Upper lobe of left lung (tissue), 6 donors: Measurements from ENCODE around the gene AKR1C4. TPM values are rescaled to one million over a fixed set of nuclear protein-coding genes. Genes with fewer than 3 reads are reported as not detected.
"Not testable (repeated sequence)": the region's sequence is repeated elsewhere in the genome, so short reads cannot be mapped to it uniquely, and the experiment has no call there.

Source experiments
- ATAC-seq, 2 donors: fragments of 200-7000 bp; cut with Tn5 transposase; one replicate each; pipeline ENCODE4 v1.9.1; 2022; ENCODE audit warnings: mild to moderate bottlenecking in 2 of 2, moderate library complexity in 2 of 2; ENCODE audit not compliant: low FRiP score in 2 of 2
- DNase-seq, 2 donors: peaks; one replicate each; pipeline ENCODE4 v3.0.0-alpha.2; 2019 to 2020
- H3K27ac ChIP-seq, 4 donors: fragments of 200-600 bp; sonication (generic); one replicate each; pipeline ENCODE4 v1.5.1; 2016 to 2019
- H3K27me3 ChIP-seq, 4 donors: fragments of 200-600 bp; sonication (generic); one replicate each; pipeline ENCODE4 v1.5.1; 2017 to 2019
- H3K36me3 ChIP-seq, 4 donors: fragments of 200-600 bp; sonication (generic); one replicate each; pipeline ENCODE4 v1.5.1; 2016 to 2019
- H3K4me1 ChIP-seq, 4 donors: fragments of 200-600 bp; sonication (generic); one replicate each; pipeline ENCODE4 v1.5.1; 2018 to 2019
- H3K4me3 ChIP-seq, 4 donors: fragments of 200-600 bp; sonication (generic); one replicate each; pipeline ENCODE4 v1.5.1; 2017 to 2019; ENCODE audit warnings: mild to moderate bottlenecking in 2 of 4, moderate library complexity in 1 of 4
- H3K9me3 ChIP-seq, 4 donors: fragments of 200-600 bp; sonication (generic); one replicate each; pipeline ENCODE4 v1.5.1; 2018 to 2019
- CTCF ChIP-seq, 6 experiments: fragments of 450-650 bp in 4 of 6; fragments of 200-600 bp in 2 of 6; sonication (generic) in 2 of 6; IDR thresholded peaks; one replicate each; pipeline ENCODE4 v1.5.1; 2016 to 2019; ENCODE audit warnings: antibody characterized with exemption in 6 of 6
- EP300 ChIP-seq, 4 donors: sonication (generic); formaldehyde crosslinking; IDR thresholded peaks; one replicate each; pipeline ENCODE4 v1.5.1; 2017; ENCODE audit warnings: antibody characterized with exemption in 4 of 4, control low read depth in 2 of 4
- POLR2A ChIP-seq, 4 donors: fragments of 450-650 bp; IDR thresholded peaks; one replicate each; pipeline ENCODE4 v1.5.1; 2016 to 2017; ENCODE audit warnings: antibody characterized with exemption in 4 of 4, mild to moderate bottlenecking in 2 of 4
- POLR2AphosphoS5 ChIP-seq, 2 donors: sonication (generic); formaldehyde crosslinking; IDR thresholded peaks; one replicate each; pipeline ENCODE4 v1.5.1; 2017; ENCODE audit warnings: antibody characterized with exemption in 2 of 2
- WGBS, 2 donors: methylation state at CpG; one replicate each; pipeline ENCODE4 v1.1.5; 2017 to 2018; 5-methylcytosine and 5-hydroxymethylcytosine counted together
- total RNA-seq, 6 donors: library from RNA; depleted of rRNA in 4 of 6; stranded (reverse); fragments of >200 nt in 4 of 6; gene quantifications; one replicate each; pipeline versions ENCODE4 v1.1.0 to v1.2.1, GENCODE V29; 2016 to 2021
- donor health status: DM: no; HTN: no; CAD: no; lungs with moderate emphysema.
- donor health status: DM: no; HTN: yes; CAD: no; lungs with severe emphysema.

Gene AKR1C4
- total RNA-seq, 6 donors from 2014 or later, result not detected

GRCh38 chr10:5195727-5196374 is 786 bp upstream of the AKR1C4 start:
- H3K27ac ChIP-seq, result no peak overlapping the region
- H3K4me3 ChIP-seq, result no peak overlapping the region
- no peaks in the 10 kb centered on the region for H3K9me3 ChIP-seq
- no peaks in the 10 kb centered on the region for H3K4me1 ChIP-seq
- no peaks in the 10 kb centered on the region for H3K36me3 ChIP-seq
- no peaks in the 10 kb centered on the region for H3K27me3 ChIP-seq
- TF ChIP-seq POLR2AphosphoS5 (IDR thresholded peaks at IDR 0.05), result no peak
- no peak for TF ChIP-seq EP300 (IDR thresholded peaks at IDR 0.05)
- TF ChIP-seq CTCF (IDR thresholded peaks at IDR 0.05), result no peak
- TF ChIP-seq POLR2A (IDR thresholded peaks at IDR 0.05), result no peak
- ATAC-seq, result no peak
- DNase-seq, result no peak
- WGBS, 2 donors, result 84 to 93% methylated on average over 6 of the region's 6 CpGs

- Histone ChIP-seq H3K9me3 (peaks cover 0 to 10% (median 3%) of the 10 kb centered on the region in 4 donors), H3K27ac (no peak overlapping the region), H3K4me1 (no peaks in the 10 kb centered on the region), H3K4me3 (no peak overlapping the region), H3K36me3 (no peaks in the 10 kb centered on the region), H3K27me3 (no peaks in the 10 kb centered on the region)
- DNase-seq (no peak), ATAC-seq (no peak)
- no peak for TF ChIP-seq POLR2A (IDR thresholded peaks at IDR 0.05)
- TF ChIP-seq CTCF (IDR thresholded peaks at IDR 0.05), result no peak
- no peak for TF ChIP-seq POLR2AphosphoS5 (IDR thresholded peaks at IDR 0.05)
- no peak for TF ChIP-seq EP300 (IDR thresholded peaks at IDR 0.05)
- WGBS, 2 donors, result 63 to 76% methylated on average over 2 to 3 of the region's 3 CpGs
Measured at GRCh38 chr10:5198386-5198785, 1.7 kb downstream of the AKR1C4 start.

GRCh38 chr10:5199398-5199797 is 2.8 kb downstream of the AKR1C4 start:
- no peak overlapping the region for H3K4me3 ChIP-seq
- peaks cover 0 to 12% (median 3%) of the 10 kb centered on the region in 4 donors for H3K9me3 ChIP-seq
- TF ChIP-seq CTCF (IDR thresholded peaks at IDR 0.05), result no peak
- no peak overlapping the region for H3K27ac ChIP-seq
- no peaks in the 10 kb centered on the region for H3K36me3 ChIP-seq
- no peaks in the 10 kb centered on the region for H3K27me3 ChIP-seq
- DNase-seq (no peak), ATAC-seq (no peak)
- 87 to 88% methylated on average over 3 to 8 of the region's 8 CpGs for WGBS, 2 donors
- no peaks in the 10 kb centered on the region for H3K4me1 ChIP-seq

GRCh38 chr10:5206799-5207198 is 10.2 kb downstream of the AKR1C4 start:
- no peak for DNase-seq
- H3K27me3 ChIP-seq, result no peaks in the 10 kb centered on the region
- H3K27ac ChIP-seq, result no peak overlapping the region
- WGBS, 2 donors, result 49 to 52% methylated on average over 6 of the region's 6 CpGs
- H3K36me3 ChIP-seq, result no peaks in the 10 kb centered on the region
- no peak overlapping the region for H3K4me3 ChIP-seq
- no peaks in the 10 kb centered on the region for H3K4me1 ChIP-seq
- peaks cover 0 to 12% (median 3%) of the 10 kb centered on the region in 4 donors for H3K9me3 ChIP-seq
- no peak for TF ChIP-seq POLR2A (IDR thresholded peaks at IDR 0.05)
- no peak for TF ChIP-seq POLR2AphosphoS5 (IDR thresholded peaks at IDR 0.05)
- TF ChIP-seq EP300 (IDR thresholded peaks at IDR 0.05), result no peak
- TF ChIP-seq CTCF (IDR thresholded peaks at IDR 0.05), result no peak
- ATAC-seq, result no peak

GRCh38 chr10:5209776-5210175 is 13.1 kb downstream of the AKR1C4 start:
- not testable (repeated sequence) for H3K9me3 ChIP-seq, H3K4me1 ChIP-seq, H3K27me3 ChIP-seq, ATAC-seq, H3K36me3 ChIP-seq, H3K4me3 ChIP-seq, DNase-seq, H3K27ac ChIP-seq
- 97 to 100% methylated on average over 1 of the region's 1 CpG for WGBS, 2 donors

GRCh38 chr10:5210261-5210660 is 13.6 kb downstream of the AKR1C4 start:
- ATAC-seq, H3K4me3 ChIP-seq, H3K27ac ChIP-seq, H3K4me1 ChIP-seq, H3K9me3 ChIP-seq, H3K27me3 ChIP-seq, H3K36me3 ChIP-seq, DNase-seq: not testable (repeated sequence)
- WGBS, 2 donors, result 67 to 76% methylated on average over 1 of the region's 1 CpG
